ENCODE results near the gene SPOUT1.
A peak's percentile ranks its signal among the peaks of the same experiment; 100 is the strongest.

The SPOUT1 gene

DNA sequence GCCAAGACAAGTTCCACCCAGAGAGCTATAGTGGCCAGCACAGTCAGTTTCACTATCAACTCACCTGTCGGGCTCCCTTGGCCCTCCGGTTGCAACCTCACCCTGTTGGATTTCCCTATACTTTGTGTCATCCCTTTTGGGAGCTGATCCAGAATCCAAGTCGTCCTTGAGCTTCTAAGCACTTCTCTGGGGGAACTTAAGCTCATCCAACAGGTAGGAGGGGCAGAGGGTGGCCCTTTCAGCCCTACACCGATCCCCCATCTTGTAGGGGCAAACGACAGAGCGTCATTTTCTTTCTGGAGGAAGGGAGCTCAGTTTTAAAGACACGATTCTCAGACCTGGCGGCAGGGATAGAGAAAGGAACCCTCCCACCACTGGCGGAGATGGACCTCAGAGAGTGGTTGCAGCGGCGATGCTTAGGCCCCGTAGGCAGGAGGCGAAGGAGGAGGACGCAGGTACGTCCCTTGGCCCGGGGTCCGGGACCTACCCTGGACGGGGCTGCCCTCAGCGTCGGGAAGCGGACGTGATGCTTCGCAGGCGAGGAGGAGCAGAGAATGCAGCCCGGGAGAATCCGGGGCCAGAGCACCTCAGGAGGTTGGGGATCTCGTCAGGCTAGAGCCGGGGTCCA, 58.4 kb downstream of the SPOUT1 start:
- peak overlapping the region; percentile 45; the same call in 1 of the 2 replicates for H3K4me3 ChIP-seq (ENCODE audit: low read length)
- WGBS (ENCODE audit: insufficient coverage, insufficient read length) = no CpG with 5 or more reads among the region's 28 CpGs
- H3K36me3 ChIP-seq (ENCODE audit: control insufficient read depth, insufficient read depth, low read length) = no peaks in the 10 kb centered on the region
- no peaks in the 10 kb centered on the region for H3K4me1 ChIP-seq (ENCODE audit: control insufficient read depth, insufficient read depth, low read length)
- no peak for DNase-seq (ENCODE audit: low read depth, low spot score)
- H3K27me3 ChIP-seq (ENCODE audit: control insufficient read depth, insufficient read depth, low read length) = no peaks in the 10 kb centered on the region
- no peaks in the 10 kb centered on the region for H3K9me3 ChIP-seq (ENCODE audit: control insufficient read depth, insufficient read depth, low read length)
- no peak overlapping the region for H3K27ac ChIP-seq (ENCODE audit: low read length)

DNA sequence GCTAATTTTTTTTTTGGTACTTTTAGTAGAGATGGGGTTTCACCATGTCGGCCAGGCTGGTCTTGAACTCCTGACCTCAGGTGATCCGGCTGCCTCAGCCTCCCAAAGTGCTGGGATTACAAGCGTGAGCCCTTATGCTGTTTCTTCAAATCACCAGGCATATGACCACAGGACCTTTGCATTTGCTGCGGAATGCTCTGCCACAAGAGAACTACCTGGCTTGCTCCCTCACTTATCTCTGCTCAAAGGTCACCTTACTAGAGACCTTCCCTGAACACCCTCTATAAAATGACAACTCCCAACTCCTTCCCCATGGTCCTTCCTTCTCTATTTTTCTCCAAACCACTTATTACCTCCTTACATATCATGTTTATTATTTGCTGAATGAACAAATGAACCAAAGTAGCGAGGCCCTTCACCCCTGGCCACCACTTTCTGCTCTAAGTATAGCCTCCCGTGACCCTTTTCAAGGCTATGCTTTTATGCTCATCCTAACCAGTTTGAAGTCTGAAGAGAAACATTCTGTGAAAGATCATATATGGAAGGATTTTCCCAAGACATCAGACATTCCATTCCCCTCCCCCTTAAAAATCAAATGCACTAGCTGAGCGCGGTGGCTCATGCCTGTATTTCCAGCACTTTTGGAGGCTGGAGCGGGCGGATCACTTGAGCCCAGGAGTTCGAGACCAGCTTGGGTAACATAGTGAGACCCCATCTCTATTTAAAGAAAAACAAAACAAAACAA, 59.1 kb downstream of the SPOUT1 start:
- H3K4me3 ChIP-seq (ENCODE audit: low read length) = peak overlapping the region; percentile 45; the same call in 1 of the 2 replicates
- H3K36me3 ChIP-seq (ENCODE audit: control insufficient read depth, insufficient read depth, low read length) = no peaks in the 10 kb centered on the region
- no CpG with 5 or more reads among the region's 11 CpGs for WGBS (ENCODE audit: insufficient coverage, insufficient read length)
- no peaks in the 10 kb centered on the region for H3K9me3 ChIP-seq (ENCODE audit: control insufficient read depth, insufficient read depth, low read length)
- no peak overlapping the region for H3K27ac ChIP-seq (ENCODE audit: low read length)
- no peak for DNase-seq (ENCODE audit: low read depth, low spot score)
- H3K27me3 ChIP-seq (ENCODE audit: control insufficient read depth, insufficient read depth, low read length) = no peaks in the 10 kb centered on the region
- no peaks in the 10 kb centered on the region for H3K4me1 ChIP-seq (ENCODE audit: control insufficient read depth, insufficient read depth, low read length)

Data from iPS DF 6.9 (cell line).